H9 (cell line): ENCODE data around the gene UNC80. TPM values are rescaled to one million over a fixed set of nuclear protein-coding genes. Genes with fewer than 3 reads are reported as not detected.

Source experiments
- DNase-seq: peaks from one replicate; pipeline ENCODE4 v3.0.0-alpha.2; 2017
- H2AFZ ChIP-seq: one replicate; pipeline ENCODE4 v1.6.1; 2013; ENCODE audit warnings: mild to moderate bottlenecking, low read length, control low read depth, moderate library complexity
- H2AK5ac ChIP-seq: 2 replicates; pipeline ENCODE4 v1.6.1; 2013; ENCODE audit warnings: low read length, control low read depth, mixed read lengths; ENCODE audit not compliant: insufficient read length
- H2BK120ac ChIP-seq: one replicate; pipeline ENCODE4 v1.6.1; 2013; ENCODE audit warnings: low read depth, mild to moderate bottlenecking, low read length, control low read depth, inconsistent platforms; ENCODE audit not compliant: poor library complexity, severe bottlenecking
- H2BK12ac ChIP-seq: 2 replicates; pipeline ENCODE4 v1.6.1; 2013; ENCODE audit warnings: low read length, control low read depth, mixed read lengths, low read depth; ENCODE audit not compliant: insufficient read length
- H2BK15ac ChIP-seq: 2 replicates; pipeline ENCODE4 v1.6.1; 2013; ENCODE audit warnings: low read depth, low read length, control low read depth
- H2BK20ac ChIP-seq: one replicate; pipeline ENCODE4 v1.6.1; 2013; ENCODE audit warnings: low read depth, mild to moderate bottlenecking, low read length, control low read depth, inconsistent platforms; ENCODE audit not compliant: poor library complexity, severe bottlenecking
- H2BK5ac ChIP-seq: 2 replicates; pipeline ENCODE4 v1.6.1; 2013; ENCODE audit warnings: low read length, control low read depth, mixed read lengths; ENCODE audit not compliant: insufficient read length
- H3K14ac ChIP-seq: 2 replicates; pipeline ENCODE4 v1.6.1; 2013; ENCODE audit warnings: low read length, control low read depth; ENCODE audit not compliant: insufficient read depth
- H3K18ac ChIP-seq: 2 replicates; pipeline ENCODE4 v1.6.1; 2013; ENCODE audit warnings: low read depth, mild to moderate bottlenecking, mixed read lengths, low read length, control low read depth; ENCODE audit not compliant: insufficient read length
- H3K23ac ChIP-seq: 2 replicates; pipeline ENCODE4 v1.6.1; 2013; ENCODE audit warnings: low read length, control low read depth, mixed read lengths, low read depth; ENCODE audit not compliant: insufficient read length
- H3K23me2 ChIP-seq: 2 replicates; pipeline ENCODE4 v1.6.1; 2013; ENCODE audit warnings: low read depth, mild to moderate bottlenecking, mixed read lengths, low read length, control low read depth; ENCODE audit not compliant: insufficient read length, poor library complexity, severe bottlenecking
- H3K27ac ChIP-seq: 2 replicates; pipeline ENCODE4 v1.5.1; 2013; ENCODE audit warnings: low read length, control low read depth, mixed read lengths, low read depth; ENCODE audit not compliant: insufficient read length
- H3K27me3 ChIP-seq: 2 replicates; pipeline ENCODE4 v1.6.1; 2013; ENCODE audit warnings: low read length, control low read depth, inconsistent platforms; ENCODE audit not compliant: insufficient read depth
- H3K4ac ChIP-seq: 2 replicates; pipeline ENCODE4 v1.6.1; 2013; ENCODE audit warnings: low read depth, mild to moderate bottlenecking, control low read depth, inconsistent platforms, low read length, moderate library complexity
- H3K4me1 ChIP-seq: 2 replicates; pipeline ENCODE4 v1.6.1; 2013; ENCODE audit warnings: low read length, control low read depth, inconsistent platforms; ENCODE audit not compliant: insufficient read depth
- H3K4me2 ChIP-seq: 2 replicates; pipeline ENCODE4 v1.6.1; 2013; ENCODE audit warnings: low read length, control low read depth, mixed read lengths; ENCODE audit not compliant: insufficient read length, insufficient read depth
- H3K56ac ChIP-seq: 2 replicates; pipeline ENCODE4 v1.6.1; 2013; ENCODE audit warnings: low read depth, mild to moderate bottlenecking, mixed read lengths, low read length, control low read depth; ENCODE audit not compliant: insufficient read length
- H3K79me1 ChIP-seq: 2 replicates; pipeline ENCODE4 v1.6.1; 2013; ENCODE audit warnings: low read depth, mild to moderate bottlenecking, moderate library complexity, low read length, control low read depth, inconsistent platforms; ENCODE audit not compliant: insufficient read depth, poor library complexity, severe bottlenecking
- H3K79me2 ChIP-seq: 2 replicates; pipeline ENCODE4 v1.6.1; 2013; ENCODE audit warnings: low read length, control low read depth, inconsistent platforms; ENCODE audit not compliant: insufficient read depth
- H3K9ac ChIP-seq: 2 replicates; pipeline ENCODE4 v1.6.1; 2013; ENCODE audit warnings: low read length, control low read depth, mixed read lengths; ENCODE audit not compliant: insufficient read length; ENCODE audit errors: extremely low read depth
- H3K9me3 ChIP-seq: one replicate; pipeline ENCODE4 v1.6.1; 2013; ENCODE audit warnings: low read depth, low read length, inconsistent platforms; ENCODE audit not compliant: control insufficient read depth
- H3T11ph ChIP-seq: one replicate; pipeline ENCODE4 v1.6.1; 2013; ENCODE audit warnings: mild to moderate bottlenecking, low read length, control low read depth, inconsistent platforms
- H4K20me1 ChIP-seq: one replicate; pipeline ENCODE4 v1.6.1; 2013; ENCODE audit not compliant: control insufficient read depth, insufficient read length, insufficient read depth
- H4K5ac ChIP-seq: 2 replicates; pipeline ENCODE4 v1.6.1; 2013; ENCODE audit warnings: low read depth, mild to moderate bottlenecking, mixed read lengths, low read length, control low read depth; ENCODE audit not compliant: insufficient read length
- H4K8ac ChIP-seq: replicated peaks from 2 replicates; pipeline ENCODE4 v1.6.1; 2013; ENCODE audit warnings: low read length, control low read depth, mixed read lengths, low read depth; ENCODE audit not compliant: insufficient read length
- H4K91ac ChIP-seq: 2 replicates; pipeline ENCODE4 v1.6.1; 2013; ENCODE audit warnings: low read depth, mild to moderate bottlenecking, moderate library complexity, mixed read lengths, low read length, control low read depth; ENCODE audit not compliant: insufficient read length
- H3K27ac Mint-ChIP-seq, 3 experiments: 2 replicates in 2 of 3; 3 replicates in 1 of 3; pipeline ENCODE4 v1.8.0; 2020 to 2021; ENCODE audit warnings: mixed read lengths in 3 of 3, mild to moderate bottlenecking in 1 of 3, moderate library complexity in 1 of 3
- H3K27me3 Mint-ChIP-seq: 2 replicates; pipeline ENCODE4 v1.8.0; 2021; ENCODE audit warnings: low read depth, mild to moderate bottlenecking, moderate library complexity, mixed read lengths
- H3K36me3 Mint-ChIP-seq, 3 experiments: 2 replicates in 2 of 3; 3 replicates in 1 of 3; pipeline ENCODE4 v1.8.0; 2020 to 2021; ENCODE audit warnings: low read depth in 3 of 3, mixed read lengths in 3 of 3; ENCODE audit not compliant: insufficient read depth in 1 of 3
- H3K4me1 Mint-ChIP-seq, 2 experiments: 2 replicates each; pipeline ENCODE4 v1.8.0; 2020; ENCODE audit warnings: mixed read lengths in 2 of 2
- H3K4me3 Mint-ChIP-seq, 2 experiments: 2 replicates in 1 of 2; 3 replicates in 1 of 2; pipeline ENCODE4 v1.8.0; 2020 to 2021; ENCODE audit warnings: mild to moderate bottlenecking in 2 of 2, mixed read lengths in 2 of 2, moderate library complexity in 1 of 2
- H3K9me3 Mint-ChIP-seq, 2 experiments: 2 replicates in 1 of 2; 3 replicates in 1 of 2; pipeline ENCODE4 v1.8.0; 2020; ENCODE audit warnings: mild to moderate bottlenecking in 2 of 2, mixed read lengths in 2 of 2, moderate library complexity in 1 of 2
- CTCF ChIP-seq: fragments of 200-600 bp; sonication (generic); conservative IDR thresholded peaks from 3 replicates; pipeline ENCODE4 v1.8.0; 2021; ENCODE audit warnings: antibody characterized with exemption, mild to moderate bottlenecking
- WGBS: extraction: QIAGEN DNeasy Blood & Tissue Kit; methylation state at CpG from one replicate; pipeline ENCODE4 v1.1.7; 2013; ENCODE audit warnings: missing lambda C conversion rate, low lambda C conversion rate, mixed read lengths; ENCODE audit not compliant: insufficient read length; ENCODE audit errors: extremely low coverage; 5-methylcytosine and 5-hydroxymethylcytosine counted together
- total RNA-seq: library from RNA; stranded (reverse); gene quantifications from 2 replicates; pipeline ENCODE4 v1.2.1, GENCODE V29; 2021

Gene UNC80
- total RNA-seq, 1 experiment from 2014 or later = 0.52 TPM

DNA sequence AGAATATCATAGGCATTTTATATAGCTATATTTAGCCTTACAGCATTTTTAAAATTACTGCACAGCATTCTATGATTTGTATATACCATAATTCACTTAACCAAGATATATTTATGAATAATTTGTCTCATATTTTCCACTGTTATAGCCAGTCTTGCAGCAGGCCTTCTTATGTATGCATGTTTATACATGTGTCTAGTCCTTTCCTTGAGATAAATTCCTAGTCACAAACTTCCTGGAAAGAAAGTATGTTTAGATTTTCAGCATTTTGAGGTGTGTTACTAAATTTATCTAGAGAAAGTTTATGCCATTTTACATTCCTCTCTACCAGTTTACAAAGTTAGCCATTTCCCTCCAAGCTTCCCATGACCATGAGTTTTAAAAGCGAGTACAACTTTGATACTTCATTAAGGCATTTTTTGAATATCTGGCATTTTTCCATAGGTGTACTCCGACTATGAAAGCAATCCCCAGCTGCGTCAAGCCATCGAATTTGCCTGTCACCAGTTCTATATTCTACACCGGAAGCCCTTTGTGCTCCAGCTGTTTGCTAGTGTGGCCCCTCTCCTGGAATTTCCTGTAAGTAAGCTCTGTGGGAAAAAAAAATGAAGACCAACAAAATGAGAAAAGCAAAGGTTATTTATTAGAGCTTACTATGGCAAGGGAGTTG, 171.4 kb downstream of the UNC80 start:
- no peak for TF ChIP-seq CTCF

More for the DNA sequence above, 171.4 kb downstream of the UNC80 start:
- H3K27ac ChIP-seq = no peak overlapping the region
- no peak overlapping the region for H2AFZ ChIP-seq
- H3K9ac ChIP-seq = no peak overlapping the region
- Mint-ChIP-seq H3K4me1 (peaks cover 0 to 7% of the 10 kb centered on the region in 2 experiments; a peak in 2 of 4 replicates), H3K27ac (no peak overlapping the region), H3K9me3 (no peaks in the 10 kb centered on the region), H3K36me3 (peaks cover 0 to 7% (median 6%) of the 10 kb centered on the region in 3 experiments; a peak in 4 of 7 replicates), H3K4me3 (no peak overlapping the region), H3K27me3 (peaks cover 9% of the 10 kb centered on the region; the same call in 1 of the 2 replicates)
- H3T11ph ChIP-seq = no peak overlapping the region
- DNase-seq = no peak
- H2BK120ac ChIP-seq = no peak overlapping the region
- H3K14ac ChIP-seq = no peak overlapping the region
- H2BK20ac ChIP-seq = no peak overlapping the region
- no peaks in the 10 kb centered on the region for H3K79me2 ChIP-seq
- H3K56ac ChIP-seq = no peak overlapping the region
- H2AK5ac ChIP-seq = no peak overlapping the region
- H3K18ac ChIP-seq = no peak overlapping the region
- WGBS = no CpG with 5 or more reads among the region's 5 CpGs
- H3K23ac ChIP-seq = no peak overlapping the region
- no peaks in the 10 kb centered on the region for H3K4me1 ChIP-seq
- no peak overlapping the region for H4K8ac ChIP-seq
- H3K27me3 ChIP-seq = no peaks in the 10 kb centered on the region
- H3K4ac ChIP-seq = no peak overlapping the region
- H4K5ac ChIP-seq = no peak overlapping the region
- no peaks in the 10 kb centered on the region for H4K20me1 ChIP-seq
- no peaks in the 10 kb centered on the region for H3K9me3 ChIP-seq
- H4K91ac ChIP-seq = no peak overlapping the region
- H3K23me2 ChIP-seq = no peaks in the 10 kb centered on the region
- H3K79me1 ChIP-seq = no peaks in the 10 kb centered on the region
- H2BK5ac ChIP-seq = no peak overlapping the region
- no peak overlapping the region for H3K4me2 ChIP-seq
- no peak overlapping the region for H2BK12ac ChIP-seq
- no peak overlapping the region for H2BK15ac ChIP-seq
